SK-N-SH treated with all-trans-retinoic acid at 6 μM for 48 hours (cell line): ENCODE data around the gene GEMIN5.

Experiments used
- ESRRG ChIP-seq: fragments of 250-450 bp; sonication (Bioruptor Pico); IDR thresholded peaks from 2 replicates; pipeline ENCODE4 v1.6.1; 2021; ENCODE audit warnings: mild to moderate bottlenecking
- PPARA ChIP-seq: fragments of 250-450 bp; sonication (Bioruptor Pico); IDR thresholded peaks from 2 replicates; pipeline ENCODE4 v1.5.0; 2020; ENCODE audit warnings: mild to moderate bottlenecking, borderline replicate concordance
- RARB ChIP-seq: fragments of 250-450 bp; sonication (Bioruptor Pico); IDR thresholded peaks from 2 replicates; pipeline ENCODE4 v1.8.0; 2021; ENCODE audit warnings: mild to moderate bottlenecking, moderate library complexity
- TCF4 ChIP-seq: fragments of 250-450 bp; sonication (Bioruptor Pico); IDR thresholded peaks from 2 replicates; pipeline ENCODE4 v1.8.0; 2021; ENCODE audit warnings: mild to moderate bottlenecking, moderate library complexity, borderline replicate concordance

DNA sequence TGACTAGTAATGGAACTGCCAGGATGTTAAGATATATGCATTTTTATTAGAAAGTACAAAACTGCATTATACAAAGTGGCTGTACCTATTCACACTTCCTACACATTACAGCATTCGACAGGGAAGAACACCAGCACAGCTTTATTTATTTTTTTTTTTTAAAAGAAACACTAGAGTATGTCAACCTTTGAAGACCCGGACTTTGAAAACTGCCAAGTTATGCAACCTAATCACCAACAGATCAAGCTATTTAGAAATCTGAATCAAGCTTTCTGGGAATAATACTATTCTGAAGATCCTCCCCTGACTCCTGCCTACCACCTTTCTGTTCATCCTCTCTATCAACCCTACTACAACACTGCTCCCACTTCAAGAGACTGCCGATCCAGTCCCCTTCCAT lies 4.5 kb downstream of the GEMIN5 start:
- no peak for TF ChIP-seq ESRRG
- TF ChIP-seq RARB (CRISPR knock-in tag): no peak
- no peak for TF ChIP-seq PPARA
- no peak for TF ChIP-seq TCF4
